Measurements from ENCODE around the gene SPG21.

Gene SPG21

GRCh38 chr15:64947211-64947610 is 42.5 kb downstream of the SPG21 start:
- Histone ChIP-seq H3K9me3 (ENCODE audit: severe bottlenecking) (no peaks in the 10 kb centered on the region), H3K27ac (ENCODE audit: poor library complexity, severe bottlenecking) (no peak overlapping the region), H3K27me3 (ENCODE audit: insufficient read depth, poor library complexity, severe bottlenecking) (no peaks in the 10 kb centered on the region), H3K4me3 (ENCODE audit: severe bottlenecking) (no peak overlapping the region), H3K36me3 (ENCODE audit: low read depth) (no peaks in the 10 kb centered on the region), H3K4me1 (ENCODE audit: insufficient read depth, poor library complexity, severe bottlenecking) (no peaks in the 10 kb centered on the region)
- ATAC-seq (ENCODE audit: low read depth): no peak
- TF ChIP-seq, protein P1, sequence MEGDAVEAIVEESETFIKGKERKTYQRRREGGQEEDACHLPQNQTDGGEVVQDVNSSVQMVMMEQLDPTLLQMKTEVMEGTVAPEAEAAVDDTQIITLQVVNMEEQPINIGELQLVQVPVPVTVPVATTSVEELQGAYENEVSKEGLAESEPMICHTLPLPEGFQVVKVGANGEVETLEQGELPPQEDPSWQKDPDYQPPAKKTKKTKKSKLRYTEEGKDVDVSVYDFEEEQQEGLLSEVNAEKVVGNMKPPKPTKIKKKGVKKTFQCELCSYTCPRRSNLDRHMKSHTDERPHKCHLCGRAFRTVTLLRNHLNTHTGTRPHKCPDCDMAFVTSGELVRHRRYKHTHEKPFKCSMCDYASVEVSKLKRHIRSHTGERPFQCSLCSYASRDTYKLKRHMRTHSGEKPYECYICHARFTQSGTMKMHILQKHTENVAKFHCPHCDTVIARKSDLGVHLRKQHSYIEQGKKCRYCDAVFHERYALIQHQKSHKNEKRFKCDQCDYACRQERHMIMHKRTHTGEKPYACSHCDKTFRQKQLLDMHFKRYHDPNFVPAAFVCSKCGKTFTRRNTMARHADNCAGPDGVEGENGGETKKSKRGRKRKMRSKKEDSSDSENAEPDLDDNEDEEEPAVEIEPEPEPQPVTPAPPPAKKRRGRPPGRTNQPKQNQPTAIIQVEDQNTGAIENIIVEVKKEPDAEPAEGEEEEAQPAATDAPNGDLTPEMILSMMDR (IDR thresholded peaks at IDR 0.05; ENCODE audit: poor library complexity, severe bottlenecking): no peak
- no peak for DNase-seq (ENCODE audit: low spot score)

- H3K36me3 ChIP-seq (ENCODE audit: low read depth): no peaks in the 10 kb centered on the region
- H3K4me3 ChIP-seq (ENCODE audit: severe bottlenecking): no peak overlapping the region
- H3K4me1 ChIP-seq (ENCODE audit: insufficient read depth, poor library complexity, severe bottlenecking): no peaks in the 10 kb centered on the region
- ATAC-seq (ENCODE audit: low read depth) (no peak), DNase-seq (ENCODE audit: low spot score) (no peak)
- no peak overlapping the region for H3K27ac ChIP-seq (ENCODE audit: poor library complexity, severe bottlenecking)
- H3K9me3 ChIP-seq (ENCODE audit: severe bottlenecking): no peaks in the 10 kb centered on the region
- TF ChIP-seq, protein P1 (IDR thresholded peaks at IDR 0.05; ENCODE audit: poor library complexity, severe bottlenecking): no peak
- H3K27me3 ChIP-seq (ENCODE audit: insufficient read depth, poor library complexity, severe bottlenecking): no peaks in the 10 kb centered on the region
These were observed 44.8 kb downstream of the SPG21 start for GRCh38 chr15:64944961-64945360.

- no peak overlapping the region for H3K4me3 ChIP-seq (ENCODE audit: severe bottlenecking)
- no peak for ATAC-seq (ENCODE audit: low read depth)
- no peaks in the 10 kb centered on the region for H3K9me3 ChIP-seq (ENCODE audit: severe bottlenecking)
- H3K4me1 ChIP-seq (ENCODE audit: insufficient read depth, poor library complexity, severe bottlenecking): no peaks in the 10 kb centered on the region
- no peaks in the 10 kb centered on the region for H3K27me3 ChIP-seq (ENCODE audit: insufficient read depth, poor library complexity, severe bottlenecking)
- no peaks in the 10 kb centered on the region for H3K36me3 ChIP-seq (ENCODE audit: low read depth)
- no peak for DNase-seq (ENCODE audit: low spot score)
- H3K27ac ChIP-seq (ENCODE audit: poor library complexity, severe bottlenecking): no peak overlapping the region
- TF ChIP-seq, protein P1 (IDR thresholded peaks at IDR 0.05; ENCODE audit: poor library complexity, severe bottlenecking): no peak
These were observed 46.0 kb downstream of the SPG21 start for GRCh38 chr15:64943512-64944225.

DNA sequence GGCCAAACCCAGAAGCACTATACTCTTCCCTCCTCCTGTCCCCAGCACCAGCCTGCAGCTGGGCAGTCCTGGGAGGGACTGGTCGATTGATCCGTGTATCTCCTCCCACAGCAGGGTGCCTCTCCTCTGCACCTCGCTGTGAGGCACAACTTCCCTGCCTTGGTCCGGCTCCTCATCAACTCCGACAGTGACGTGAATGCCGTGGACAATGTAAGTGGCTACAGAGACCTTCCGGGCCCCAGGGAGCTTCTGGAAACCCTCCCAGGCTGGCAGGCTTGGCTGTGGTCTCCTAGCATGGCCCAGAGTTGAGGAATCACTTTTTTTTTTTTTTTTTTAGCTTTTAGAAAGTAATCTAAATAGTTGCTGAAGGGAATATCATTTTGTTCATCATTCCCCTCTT is 47.4 kb downstream of the SPG21 start:
- Histone ChIP-seq H3K36me3 (ENCODE audit: low read depth) (no peaks in the 10 kb centered on the region), H3K4me1 (ENCODE audit: insufficient read depth, poor library complexity, severe bottlenecking) (peaks cover 4% of the 10 kb centered on the region), H3K27ac (ENCODE audit: poor library complexity, severe bottlenecking) (no peak overlapping the region), H3K9me3 (ENCODE audit: severe bottlenecking) (no peaks in the 10 kb centered on the region), H3K4me3 (ENCODE audit: severe bottlenecking) (no peak overlapping the region), H3K27me3 (ENCODE audit: insufficient read depth, poor library complexity, severe bottlenecking) (no peaks in the 10 kb centered on the region)
- DNase-seq (ENCODE audit: low spot score): no peak
- TF ChIP-seq, protein P1 (IDR thresholded peaks at IDR 0.05; ENCODE audit: poor library complexity, severe bottlenecking): no peak
- no peak for ATAC-seq (ENCODE audit: low read depth)

- no peaks in the 10 kb centered on the region for H3K27me3 ChIP-seq (ENCODE audit: insufficient read depth, poor library complexity, severe bottlenecking)
- DNase-seq (ENCODE audit: low spot score): no peak
- H3K4me1 ChIP-seq (ENCODE audit: insufficient read depth, poor library complexity, severe bottlenecking): peaks cover 4% of the 10 kb centered on the region
- ATAC-seq (ENCODE audit: low read depth): peak; percentile 90
- no peak overlapping the region for H3K4me3 ChIP-seq (ENCODE audit: severe bottlenecking)
- TF ChIP-seq, protein P1 (IDR thresholded peaks at IDR 0.05; ENCODE audit: poor library complexity, severe bottlenecking): no peak
- H3K9me3 ChIP-seq (ENCODE audit: severe bottlenecking): no peaks in the 10 kb centered on the region
- no peak overlapping the region for H3K27ac ChIP-seq (ENCODE audit: poor library complexity, severe bottlenecking)
- H3K36me3 ChIP-seq (ENCODE audit: low read depth): no peaks in the 10 kb centered on the region
These were observed 51.5 kb downstream of the SPG21 start for GRCh38 chr15:64938192-64938591.

All from RWPE2 (cell line).